Activated CD4-positive, alpha-beta T cell treated with anti-CD3 and anti-CD28 coated beads, Interleukin-2, amount 10 ng/mL, durations not matched to agents 7 days and 5 days (primary cell): ENCODE data around the gene MFSD6. TPM values are rescaled to one million over a fixed set of nuclear protein-coding genes. Genes with fewer than 3 reads are reported as not detected.

ENCODE experiments used
- CTCF ChIA-PET: fragments of 350-600 bp; sonication (Branson Sonifier 250); formaldehyde crosslinking; loops from one replicate; lab custom pipeline; 2021; ENCODE audit warnings: antibody characterized with exemption; lab: Charles Lee
- POLR2A ChIA-PET: fragments of 350-600 bp; sonication (Branson Sonifier 250); formaldehyde crosslinking; loops from one replicate; lab custom pipeline; 2021; ENCODE audit warnings: antibody characterized with exemption; lab: Charles Lee
- DNase-seq: peaks from one replicate; pipeline ENCODE4 v3.0.0-alpha.2; 2020
- H3K27ac Mint-ChIP-seq: one replicate; pipeline ENCODE4 v1.8.0; 2021; ENCODE audit warnings: mild to moderate bottlenecking, moderate library complexity, mixed read lengths
- H3K27me3 Mint-ChIP-seq: one replicate; pipeline ENCODE4 v1.8.0; 2021; ENCODE audit warnings: mixed read lengths
- H3K36me3 Mint-ChIP-seq: one replicate; pipeline ENCODE4 v1.8.0; 2021; ENCODE audit warnings: low read depth, mixed read lengths
- H3K4me1 Mint-ChIP-seq: one replicate; pipeline ENCODE4 v1.8.0; 2021; ENCODE audit warnings: mixed read lengths
- H3K4me3 Mint-ChIP-seq: one replicate; pipeline ENCODE4 v1.8.0; 2021; ENCODE audit warnings: mild to moderate bottlenecking, moderate library complexity, mixed read lengths
- H3K9me3 Mint-ChIP-seq: one replicate; pipeline ENCODE4 v1.8.0; 2021; ENCODE audit warnings: mixed read lengths
- total RNA-seq, 2 experiments: library from RNA; stranded (reverse); gene quantifications; one replicate each; pipeline ENCODE4 v1.2.3, GENCODE V29; 2021

The MFSD6 gene
- total RNA-seq, 2 experiments from 2014 or later = 42.3 to 42.8 TPM

GRCh38 chr2:190408538-190409271 is 550 bp downstream of the MFSD6 start:
- ChIA-PET CTCF (no interaction called here), POLR2A (no interaction called here)
- Mint-ChIP-seq H3K36me3 (peaks cover 22% of the 10 kb centered on the region), H3K27me3 (no peaks in the 10 kb centered on the region), H3K4me1 (peaks cover 43% of the 10 kb centered on the region), H3K27ac (peak overlapping the region; percentile 96), H3K9me3 (no peaks in the 10 kb centered on the region), H3K4me3 (peak overlapping the region; percentile 88)
- peak; percentile 77 for DNase-seq

DNA sequence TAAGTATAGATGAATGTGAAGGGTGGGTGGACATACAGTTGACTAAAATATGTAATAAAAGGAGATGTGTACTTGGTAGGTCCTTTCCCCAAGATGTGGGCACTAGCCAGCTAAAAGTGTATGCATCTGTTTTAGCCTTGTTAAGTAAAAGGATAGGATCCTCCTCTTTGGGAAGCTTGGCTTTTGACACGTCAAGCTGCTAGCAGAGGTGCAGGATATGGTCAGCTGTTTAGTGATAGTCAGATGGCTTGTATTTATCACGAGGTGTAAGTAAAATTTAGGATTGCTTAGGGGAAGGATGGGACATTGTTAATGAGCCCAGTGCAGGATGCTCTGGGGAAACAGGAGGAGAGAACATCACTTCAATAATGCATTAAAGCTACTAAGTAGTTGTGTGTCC is 1.5 kb downstream of the MFSD6 start:
- no peak for DNase-seq
- H3K4me3 Mint-ChIP-seq = peak overlapping the region; percentile 88
- H3K9me3 Mint-ChIP-seq = no peaks in the 10 kb centered on the region
- peaks cover 45% of the 10 kb centered on the region for H3K4me1 Mint-ChIP-seq
- H3K27me3 Mint-ChIP-seq = no peaks in the 10 kb centered on the region
- H3K27ac Mint-ChIP-seq = peak overlapping the region; percentile 96
- ChIA-PET POLR2A (no interaction called here), CTCF (interaction anchor here (1.3 kb wide), 1 partner anchor 661 kb away, joined by 3 read pairs; no protein-coding TSS in a partner anchor)
- peaks cover 23% of the 10 kb centered on the region for H3K36me3 Mint-ChIP-seq

DNA sequence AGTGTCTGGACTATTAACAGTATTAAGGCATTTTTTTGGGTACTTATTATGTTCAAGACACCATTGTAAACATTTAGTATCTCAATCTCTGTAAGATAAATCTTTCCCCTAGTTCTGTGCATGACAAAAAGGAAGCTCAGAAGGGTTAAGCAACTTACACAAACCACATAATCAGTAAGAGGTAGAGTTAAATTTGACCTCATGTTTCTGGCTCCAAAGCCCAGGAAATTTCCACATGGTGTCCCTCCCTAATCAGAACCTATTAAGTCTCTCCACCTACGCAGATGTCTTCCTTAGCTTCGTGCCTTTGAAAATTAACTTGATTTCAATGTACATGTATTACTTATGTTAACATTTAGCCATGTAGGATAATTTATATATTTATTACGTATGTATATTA is 2.0 kb downstream of the MFSD6 start:
- H3K4me3 Mint-ChIP-seq = peak overlapping the region; percentile 88
- no peaks in the 10 kb centered on the region for H3K27me3 Mint-ChIP-seq
- no peak for DNase-seq
- H3K27ac Mint-ChIP-seq = peak overlapping the region; percentile 96
- ChIA-PET CTCF (interaction anchor here (1.3 kb wide), 1 partner anchor 660 kb away, joined by 3 read pairs; no protein-coding TSS in a partner anchor), POLR2A (no interaction called here)
- peaks cover 23% of the 10 kb centered on the region for H3K36me3 Mint-ChIP-seq
- H3K9me3 Mint-ChIP-seq = no peaks in the 10 kb centered on the region
- H3K4me1 Mint-ChIP-seq = peaks cover 47% of the 10 kb centered on the region

GRCh38 chr2:190412966-190413365 is 4.8 kb downstream of the MFSD6 start:
- ChIA-PET POLR2A (no interaction called here), CTCF (interaction anchor here (1.1 kb wide), 1 partner anchor 27 kb away, joined by 3 read pairs; no protein-coding TSS in a partner anchor)
- DNase-seq = no peak
- Mint-ChIP-seq H3K36me3 (peaks cover 30% of the 10 kb centered on the region), H3K27me3 (no peaks in the 10 kb centered on the region), H3K27ac (peak overlapping the region; percentile 62), H3K4me1 (peaks cover 61% of the 10 kb centered on the region), H3K9me3 (no peaks in the 10 kb centered on the region), H3K4me3 (no peak overlapping the region)

GRCh38 chr2:190413421-190413820 is 5.3 kb downstream of the MFSD6 start:
- no peak for DNase-seq
- ChIA-PET POLR2A (no interaction called here), CTCF (interaction anchor here (1.1 to 1.3 kb wide), 2 partner anchors 12 to 27 kb away, joined by 3 read pairs; no protein-coding TSS in a partner anchor)
- Mint-ChIP-seq H3K36me3 (peaks cover 34% of the 10 kb centered on the region), H3K4me3 (no peak overlapping the region), H3K4me1 (peaks cover 61% of the 10 kb centered on the region), H3K9me3 (no peaks in the 10 kb centered on the region), H3K27me3 (no peaks in the 10 kb centered on the region), H3K27ac (peak overlapping the region; percentile 62)

GRCh38 chr2:190415251-190415650 is 7.1 kb downstream of the MFSD6 start:
- H3K36me3 Mint-ChIP-seq = peaks cover 44% of the 10 kb centered on the region
- no peak for DNase-seq
- ChIA-PET POLR2A (no interaction called here), CTCF (interaction anchor here (0.8 kb wide), 3 partner anchors 9 to 81 kb away, joined by 3 read pairs; no protein-coding TSS in a partner anchor)
- H3K27ac Mint-ChIP-seq = peak overlapping the region; percentile 52
- H3K9me3 Mint-ChIP-seq = no peaks in the 10 kb centered on the region
- H3K4me1 Mint-ChIP-seq = peaks cover 49% of the 10 kb centered on the region
- H3K4me3 Mint-ChIP-seq = no peak overlapping the region
- H3K27me3 Mint-ChIP-seq = no peaks in the 10 kb centered on the region

GRCh38 chr2:190415794-190416775 is 7.9 kb downstream of the MFSD6 start:
- no peaks in the 10 kb centered on the region for H3K27me3 Mint-ChIP-seq
- DNase-seq = no peak
- H3K4me3 Mint-ChIP-seq = peak overlapping the region; percentile 6
- H3K4me1 Mint-ChIP-seq = peaks cover 47% of the 10 kb centered on the region
- no peaks in the 10 kb centered on the region for H3K9me3 Mint-ChIP-seq
- peak overlapping the region; percentile 76 for H3K27ac Mint-ChIP-seq
- H3K36me3 Mint-ChIP-seq = peaks cover 43% of the 10 kb centered on the region
- POLR2A ChIA-PET = no interaction called here
- CTCF ChIA-PET = interaction anchor here (0.8 kb wide), 3 partner anchors 8 to 80 kb away, joined by 3 read pairs; no protein-coding TSS in a partner anchor

- Mint-ChIP-seq H3K36me3 (peaks cover 37% of the 10 kb centered on the region), H3K27ac (no peak overlapping the region), H3K27me3 (no peaks in the 10 kb centered on the region), H3K9me3 (no peaks in the 10 kb centered on the region), H3K4me3 (no peak overlapping the region), H3K4me1 (peaks cover 39% of the 10 kb centered on the region)
- no peak for DNase-seq
- ChIA-PET CTCF (no interaction called here), POLR2A (no interaction called here)
Measured at GRCh38 chr2:190417045-190417842, 9.1 kb downstream of the MFSD6 start.

GRCh38 chr2:190418727-190419126 is 10.6 kb downstream of the MFSD6 start:
- Mint-ChIP-seq H3K27ac (no peak overlapping the region), H3K36me3 (peaks cover 32% of the 10 kb centered on the region), H3K4me3 (no peak overlapping the region), H3K27me3 (no peaks in the 10 kb centered on the region), H3K9me3 (no peaks in the 10 kb centered on the region), H3K4me1 (peaks cover 30% of the 10 kb centered on the region)
- ChIA-PET CTCF (no interaction called here), POLR2A (interaction anchor here (0.6 kb wide), 1 partner anchor 116 kb away, joined by 4 read pairs; the partner anchor contains the start of gene NEMP2)
- no peak for DNase-seq

GRCh38 chr2:190420801-190421200 is 12.6 kb downstream of the MFSD6 start:
- peaks cover 44% of the 10 kb centered on the region for H3K36me3 Mint-ChIP-seq
- peaks cover 31% of the 10 kb centered on the region for H3K4me1 Mint-ChIP-seq
- CTCF ChIA-PET = no interaction called here
- no peaks in the 10 kb centered on the region for H3K27me3 Mint-ChIP-seq
- POLR2A ChIA-PET = no interaction called here
- H3K4me3 Mint-ChIP-seq = no peak overlapping the region
- no peaks in the 10 kb centered on the region for H3K9me3 Mint-ChIP-seq
- DNase-seq = no peak
- no peak overlapping the region for H3K27ac Mint-ChIP-seq

GRCh38 chr2:190425221-190425866 is 17.2 kb downstream of the MFSD6 start:
- no peak for DNase-seq
- Mint-ChIP-seq H3K4me1 (peaks cover 27% of the 10 kb centered on the region), H3K36me3 (peaks cover 46% of the 10 kb centered on the region), H3K9me3 (peaks cover 11% of the 10 kb centered on the region), H3K27me3 (no peaks in the 10 kb centered on the region), H3K27ac (no peak overlapping the region), H3K4me3 (no peak overlapping the region)
- ChIA-PET POLR2A (no interaction called here), CTCF (interaction anchor here (0.7 to 1.4 kb wide), 4 partner anchors 8 to 1318 kb away, joined by 3 to 4 read pairs (median 3); no protein-coding TSS in a partner anchor)
